Measurements from ENCODE around the gene RFC3. TPM values are rescaled to one million over a fixed set of nuclear protein-coding genes. Genes with fewer than 3 reads are reported as not detected.
"Not testable (repeated sequence)": the region's sequence is repeated elsewhere in the genome, so short reads cannot be mapped to it uniquely, and the experiment has no call there.

RFC3 gene
- total RNA-seq, 4 donors from 2014 or later, result 3.0 to 7.6 (median 4.0) TPM

DNA sequence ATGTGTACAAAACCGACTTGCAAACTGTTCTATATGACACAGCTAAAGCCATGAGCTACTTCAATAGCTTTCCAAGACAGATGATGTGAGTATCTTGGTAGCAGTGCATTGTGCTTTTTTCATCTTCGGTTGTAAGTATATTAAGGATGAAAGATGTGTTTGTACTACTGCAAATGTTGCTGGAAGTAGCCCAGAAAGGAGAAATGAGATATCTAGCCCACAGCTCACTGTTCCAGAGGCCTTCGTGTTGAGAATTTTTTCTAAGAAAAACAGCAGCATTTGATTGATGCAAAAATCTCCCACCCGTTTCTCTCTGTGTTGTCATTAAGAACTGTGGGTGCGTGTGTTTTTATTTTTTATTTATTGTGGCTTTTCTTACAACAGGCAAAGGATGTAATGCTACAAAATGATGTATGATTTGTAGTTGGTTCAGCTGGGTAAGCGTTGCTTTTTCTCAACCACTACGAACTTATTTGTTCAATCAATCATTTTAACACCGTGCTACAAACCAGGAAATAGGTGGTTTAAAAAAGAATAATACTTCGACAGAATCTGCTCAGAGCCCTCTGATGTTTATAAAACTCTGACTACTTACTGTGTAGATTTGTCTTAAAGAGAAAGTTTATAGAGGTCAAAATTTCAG, 41.6 kb upstream of the RFC3 start:
- Histone ChIP-seq H3K27me3 (no peaks in the 10 kb centered on the region), H3K4me1 (no peaks in the 10 kb centered on the region), H3K27ac (no peak overlapping the region), H3K36me3 (no peaks in the 10 kb centered on the region), H3K9me3 (no peaks in the 10 kb centered on the region), H3K4me3 (no peak overlapping the region)
- TF ChIP-seq, protein P1, sequence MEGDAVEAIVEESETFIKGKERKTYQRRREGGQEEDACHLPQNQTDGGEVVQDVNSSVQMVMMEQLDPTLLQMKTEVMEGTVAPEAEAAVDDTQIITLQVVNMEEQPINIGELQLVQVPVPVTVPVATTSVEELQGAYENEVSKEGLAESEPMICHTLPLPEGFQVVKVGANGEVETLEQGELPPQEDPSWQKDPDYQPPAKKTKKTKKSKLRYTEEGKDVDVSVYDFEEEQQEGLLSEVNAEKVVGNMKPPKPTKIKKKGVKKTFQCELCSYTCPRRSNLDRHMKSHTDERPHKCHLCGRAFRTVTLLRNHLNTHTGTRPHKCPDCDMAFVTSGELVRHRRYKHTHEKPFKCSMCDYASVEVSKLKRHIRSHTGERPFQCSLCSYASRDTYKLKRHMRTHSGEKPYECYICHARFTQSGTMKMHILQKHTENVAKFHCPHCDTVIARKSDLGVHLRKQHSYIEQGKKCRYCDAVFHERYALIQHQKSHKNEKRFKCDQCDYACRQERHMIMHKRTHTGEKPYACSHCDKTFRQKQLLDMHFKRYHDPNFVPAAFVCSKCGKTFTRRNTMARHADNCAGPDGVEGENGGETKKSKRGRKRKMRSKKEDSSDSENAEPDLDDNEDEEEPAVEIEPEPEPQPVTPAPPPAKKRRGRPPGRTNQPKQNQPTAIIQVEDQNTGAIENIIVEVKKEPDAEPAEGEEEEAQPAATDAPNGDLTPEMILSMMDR (IDR thresholded peaks at IDR 0.05), result no peak
- TF ChIP-seq EP300 (IDR thresholded peaks at IDR 0.05) (no peak), POLR2AphosphoS5 (IDR thresholded peaks at IDR 0.05) (no peak), POLR2A (IDR thresholded peaks at IDR 0.05) (no peak)
- no peak for ATAC-seq
- 40 to 41% methylated on average over 9 of the region's 9 CpGs for WGBS, 2 donors (ENCODE audit: low coverage in 1 of 2)

DNA sequence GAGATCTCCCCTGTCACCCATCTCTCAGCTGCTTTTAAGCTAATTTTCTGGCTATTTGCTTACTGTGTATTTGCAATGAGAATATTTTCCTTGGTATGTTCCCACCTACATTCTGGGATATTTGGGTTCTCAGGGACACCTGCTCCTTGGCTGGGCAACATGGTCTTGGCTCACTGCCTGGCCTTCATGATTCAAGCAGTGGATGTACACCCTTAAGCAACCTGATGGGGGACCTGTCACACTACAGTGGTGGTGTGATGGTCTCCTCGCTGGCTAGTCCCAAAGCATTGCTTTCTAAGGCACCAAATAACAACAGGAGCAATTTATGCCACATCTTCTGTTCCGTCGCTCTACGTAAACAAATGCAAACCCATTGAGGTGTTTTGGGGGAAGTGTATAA, 35.3 kb upstream of the RFC3 start:
- Histone ChIP-seq H3K4me3 (no peak overlapping the region), H3K27ac (no peak overlapping the region), H3K27me3 (no peaks in the 10 kb centered on the region), H3K4me1 (no peaks in the 10 kb centered on the region), H3K36me3 (no peaks in the 10 kb centered on the region), H3K9me3 (no peaks in the 10 kb centered on the region)
- 72 to 73% methylated on average over 4 of the region's 4 CpGs for WGBS, 2 donors (ENCODE audit: low coverage in 1 of 2)
- TF ChIP-seq EP300 (IDR thresholded peaks at IDR 0.05), result no peak
- no peak for TF ChIP-seq POLR2AphosphoS5 (IDR thresholded peaks at IDR 0.05)
- TF ChIP-seq, protein P1 (IDR thresholded peaks at IDR 0.05), result no peak
- TF ChIP-seq POLR2A (IDR thresholded peaks at IDR 0.05), result no peak
- ATAC-seq, result no peak

DNA sequence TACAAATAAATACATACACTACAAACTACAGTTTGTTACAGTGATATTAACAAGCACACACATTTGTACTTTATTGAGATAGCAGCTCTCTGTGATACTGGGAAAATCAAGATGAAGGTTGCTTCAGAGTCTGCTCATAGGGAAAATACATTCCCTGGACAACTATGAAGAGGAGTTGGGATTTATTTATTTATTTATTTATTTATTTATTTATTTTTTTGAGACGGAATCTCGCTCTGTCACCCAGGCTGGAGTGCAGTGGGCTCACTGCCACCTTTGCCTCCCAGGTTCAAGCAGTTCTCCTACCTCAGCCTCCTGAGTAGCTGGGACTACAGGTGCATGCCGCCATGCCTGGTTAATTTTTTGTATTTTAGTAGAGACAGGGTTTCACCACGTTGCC, 34.7 kb upstream of the RFC3 start:
- WGBS, 2 donors (ENCODE audit: low coverage in 1 of 2), result 32 to 33% methylated on average over 3 of the region's 4 CpGs
- not testable (repeated sequence) for ATAC-seq, H3K4me3 ChIP-seq, H3K27me3 ChIP-seq, H3K4me1 ChIP-seq, H3K9me3 ChIP-seq, H3K36me3 ChIP-seq, H3K27ac ChIP-seq

DNA sequence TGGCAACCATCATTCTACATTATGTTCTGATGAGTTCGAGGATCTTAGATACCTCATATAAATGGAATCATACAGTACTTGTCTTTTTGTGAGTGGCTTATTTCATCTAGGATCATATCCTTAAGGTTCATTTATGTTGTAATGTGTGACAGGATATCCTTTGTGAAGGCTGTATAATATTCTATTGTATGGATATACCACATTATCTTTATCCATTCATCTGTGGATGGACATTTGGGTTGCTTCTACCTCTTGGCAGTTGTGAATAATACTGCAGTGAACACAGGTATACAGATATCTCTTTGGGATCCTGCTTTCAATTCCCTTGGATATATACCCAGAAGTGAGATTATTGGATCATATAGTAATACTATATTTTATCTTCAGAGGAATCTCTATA, 33.2 kb upstream of the RFC3 start:
- no peak overlapping the region for H3K4me3 ChIP-seq
- WGBS, 2 donors (ENCODE audit: low coverage in 1 of 2), result 100% methylated on average over 1 of the region's 1 CpG
- no peaks in the 10 kb centered on the region for H3K27me3 ChIP-seq
- no peaks in the 10 kb centered on the region for H3K9me3 ChIP-seq
- H3K27ac ChIP-seq, result no peak overlapping the region
- ATAC-seq, result no peak
- TF ChIP-seq EP300 (IDR thresholded peaks at IDR 0.05) (no peak), POLR2AphosphoS5 (IDR thresholded peaks at IDR 0.05) (no peak), POLR2A (IDR thresholded peaks at IDR 0.05) (no peak)
- TF ChIP-seq, protein P1 (IDR thresholded peaks at IDR 0.05), result no peak
- H3K4me1 ChIP-seq, result no peaks in the 10 kb centered on the region
- no peaks in the 10 kb centered on the region for H3K36me3 ChIP-seq

DNA sequence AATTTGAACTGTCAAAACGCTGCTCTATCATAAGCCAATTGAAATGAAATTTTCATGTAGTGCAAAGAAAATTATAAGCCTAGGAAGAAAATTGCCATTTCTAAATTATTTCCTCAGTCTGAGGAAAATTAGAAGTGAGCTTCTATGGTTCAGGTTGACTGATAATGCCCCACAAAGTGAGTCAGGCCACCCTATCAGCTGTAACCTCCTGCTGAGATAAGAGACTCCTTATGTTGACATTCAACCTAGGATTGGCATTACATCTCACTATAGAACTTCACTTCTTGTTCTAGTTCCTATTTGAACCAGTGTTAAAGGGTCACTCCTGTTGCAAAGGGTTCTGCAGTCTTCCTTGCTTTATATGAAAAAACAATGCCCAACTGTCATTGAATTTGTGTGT, 32.6 kb upstream of the RFC3 start:
- 89 to 100% methylated on average over 1 of the region's 1 CpG for WGBS, 2 donors (ENCODE audit: low coverage in 1 of 2)
- no peaks in the 10 kb centered on the region for H3K4me1 ChIP-seq
- no peak for ATAC-seq
- no peak overlapping the region for H3K27ac ChIP-seq
- TF ChIP-seq, protein P1 (IDR thresholded peaks at IDR 0.05), result no peak
- no peak for TF ChIP-seq POLR2A (IDR thresholded peaks at IDR 0.05)
- no peak for TF ChIP-seq POLR2AphosphoS5 (IDR thresholded peaks at IDR 0.05)
- TF ChIP-seq EP300 (IDR thresholded peaks at IDR 0.05), result no peak
- H3K4me3 ChIP-seq, result no peak overlapping the region
- no peaks in the 10 kb centered on the region for H3K27me3 ChIP-seq
- H3K36me3 ChIP-seq, result no peaks in the 10 kb centered on the region
- no peaks in the 10 kb centered on the region for H3K9me3 ChIP-seq
